A549 (cell line): Measurements from ENCODE around the gene ZNF256. TPM values are rescaled to one million over a fixed set of nuclear protein-coding genes. Genes with fewer than 3 reads are reported as not detected.

Source experiments
- ATAC-seq, 2 experiments: fragments of 200-7000 bp in 1 of 2; fragments of >200 bp in 1 of 2; cut with Nextera tagmentation in 1 of 2; cut with Tn5 transposase in 1 of 2; 3 replicates each; pipeline versions ENCODE4 v1.8.0 to v1.9.1; 2018 to 2020; ENCODE audit warnings: mild to moderate bottlenecking in 1 of 2, moderate library complexity in 1 of 2
- CTCF ChIA-PET: fragments of 300-600 bp; sonication (Branson Sonifier 250); formaldehyde crosslinking; extraction: SDS; loops from one replicate; lab custom pipeline; 2021; ENCODE audit warnings: antibody characterized with exemption, inconsistent platforms; lab: Yijun Ruan, JAX
- POLR2A ChIA-PET: fragments of 350-600 bp; formaldehyde crosslinking; extraction: SDS; loops from one replicate; lab custom pipeline; 2021; ENCODE audit warnings: antibody characterized with exemption, inconsistent platforms; lab: Yijun Ruan, JAX
- DNase-seq, 2 experiments: peaks; one replicate each; pipeline versions ENCODE4 v3.0.0 to v3.0.0-alpha.2; 2011 to 2016; ENCODE audit warnings: low read depth in 1 of 2, low spot score in 1 of 2
- FAIRE-seq: peaks from 2 replicates; lab custom pipeline; 2011; peaks lifted over from hg19 to GRCh38; lab: Jason Lieb, UNC
- H3K27ac ChIP-seq, 2 experiments: fragments of >200 bp; sonication (Bioruptor Twin); formaldehyde crosslinking; 3 replicates each; pipeline ENCODE4 v1.5.1; 2016 to 2017
- H3K4me1 ChIP-seq: fragments of >200 bp; sonication (Bioruptor Twin); formaldehyde crosslinking; 3 replicates; pipeline ENCODE4 v1.6.1; 2016
- H3K4me2 ChIP-seq: fragments of >200 bp; sonication (Bioruptor Twin); formaldehyde crosslinking; 3 replicates; pipeline ENCODE4 v1.6.1; 2016
- H3K4me3 ChIP-seq: fragments of >200 bp; sonication (Bioruptor Twin); formaldehyde crosslinking; 3 replicates; pipeline ENCODE4 v1.5.1; 2016
- H3K9me3 ChIP-seq: fragments of >200 bp; sonication (Bioruptor Twin); formaldehyde crosslinking; 3 replicates; pipeline ENCODE4 v1.6.1; 2016
- CEBPB ChIP-seq, 2 experiments: fragments of >200 bp in 1 of 2; sonication (Bioruptor Twin) in 1 of 2; formaldehyde crosslinking in 1 of 2; IDR thresholded peaks; 2 replicates each; pipeline ENCODE4 v1.6.1; 2012 to 2016
- CTCF ChIP-seq: fragments of >200 bp; sonication (Bioruptor Twin); formaldehyde crosslinking; IDR thresholded peaks from 3 replicates; pipeline ENCODE4 v1.5.1; 2016
- EHF ChIP-seq: fragments of 250-450 bp; sonication (Bioruptor Pico); IDR thresholded peaks from 2 replicates; pipeline ENCODE4 v1.5.0; 2020; ENCODE audit warnings: mild to moderate bottlenecking
- EHMT2 ChIP-seq: fragments of 200-600 bp; sonication (generic); IDR thresholded peaks from 2 replicates; pipeline ENCODE4 v1.6.1; 2016; ENCODE audit warnings: antibody characterized with exemption, low read depth, mild to moderate bottlenecking, moderate library complexity
- EP300 ChIP-seq, 2 experiments: fragments of >200 bp; sonication (Bioruptor Twin); formaldehyde crosslinking; IDR thresholded peaks; 2 replicates in 1 of 2; 3 replicates in 1 of 2; pipeline ENCODE4 v1.6.1; 2016 to 2017
- ESRRA ChIP-seq: fragments of 150-350 bp; IDR thresholded peaks from 2 replicates; pipeline ENCODE4 v1.6.1; 2014; ENCODE audit warnings: mild to moderate bottlenecking, low read length, borderline replicate concordance
- FOSL2 ChIP-seq, 2 experiments: fragments of 450-650 bp in 1 of 2; fragments of >200 bp in 1 of 2; sonication (Bioruptor Twin) in 1 of 2; formaldehyde crosslinking; IDR thresholded peaks; 2 replicates each; pipeline versions ENCODE4 v1.5.0 to v1.6.1; 2016 to 2020; ENCODE audit warnings: mild to moderate bottlenecking in 1 of 2, moderate library complexity in 1 of 2
- FOXS1 ChIP-seq: fragments of 250-450 bp; sonication (Bioruptor Pico); IDR thresholded peaks from 2 replicates; pipeline ENCODE4 v1.5.0; 2020; ENCODE audit warnings: mild to moderate bottlenecking, moderate library complexity
- GATA3 ChIP-seq: IDR thresholded peaks from 2 replicates; pipeline ENCODE4 v1.6.1; 2012; ENCODE audit warnings: borderline replicate concordance
- HES2 ChIP-seq: fragments of >200 bp; sonication (Bioruptor Twin); formaldehyde crosslinking; IDR thresholded peaks from 2 replicates; pipeline ENCODE4 v1.6.1; 2016
- HEYL ChIP-seq: fragments of 250-450 bp; sonication (Bioruptor Pico); IDR thresholded peaks from 2 replicates; pipeline ENCODE4 v1.8.0; 2021; ENCODE audit warnings: mild to moderate bottlenecking, moderate library complexity
- HOXA7 ChIP-seq: fragments of 250-450 bp; sonication (Bioruptor Pico); IDR thresholded peaks from 2 replicates; pipeline ENCODE4 v1.5.0; 2020; ENCODE audit warnings: mild to moderate bottlenecking, moderate library complexity
- HOXB13 ChIP-seq: fragments of 250-450 bp; sonication (Bioruptor Pico); IDR thresholded peaks from 2 replicates; pipeline ENCODE4 v1.5.0; 2020; ENCODE audit warnings: low read depth, mild to moderate bottlenecking, moderate library complexity
- HOXB5 ChIP-seq: fragments of 250-450 bp; sonication (Bioruptor Pico); IDR thresholded peaks from 2 replicates; pipeline ENCODE4 v1.5.0; 2020; ENCODE audit warnings: mild to moderate bottlenecking, moderate library complexity
- JUN ChIP-seq, 2 experiments: fragments of >200 bp; sonication (Bioruptor Twin); formaldehyde crosslinking; IDR thresholded peaks; 2 replicates in 1 of 2; 3 replicates in 1 of 2; pipeline ENCODE4 v1.6.1; 2016 to 2017
- JUNB ChIP-seq: fragments of >200 bp; sonication (Bioruptor Twin); formaldehyde crosslinking; IDR thresholded peaks from 2 replicates; pipeline ENCODE4 v1.6.1; 2016
- KDM1A ChIP-seq: fragments of 200-600 bp; sonication (generic); IDR thresholded peaks from 2 replicates; pipeline ENCODE4 v1.6.1; 2016; ENCODE audit warnings: low read depth, mild to moderate bottlenecking
- KDM5A ChIP-seq: fragments of 200-600 bp; sonication (generic); IDR thresholded peaks from 2 replicates; pipeline ENCODE4 v1.6.1; 2016; ENCODE audit warnings: antibody characterized with exemption, mild to moderate bottlenecking
- MAX ChIP-seq: IDR thresholded peaks from 2 replicates; pipeline ENCODE4 v1.6.1; 2012
- MYC ChIP-seq: IDR thresholded peaks from 2 replicates; pipeline ENCODE4 v1.6.1; 2012; ENCODE audit warnings: mild to moderate bottlenecking, inconsistent platforms, low read length, improper control_type of control experiment, borderline replicate concordance
- NFE2L2 ChIP-seq: fragments of 150-350 bp; conservative IDR thresholded peaks from 2 replicates; pipeline ENCODE4 v1.6.1; 2014; ENCODE audit warnings: low read length
- NR3C1 ChIP-seq: fragments of >200 bp; sonication (Bioruptor Twin); formaldehyde crosslinking; IDR thresholded peaks from 3 replicates; pipeline ENCODE4 v1.6.1; 2017
- POLR2A ChIP-seq: IDR thresholded peaks from 2 replicates; pipeline ENCODE4 v1.6.1; 2012; ENCODE audit warnings: mild to moderate bottlenecking, low read length
- RAD21 ChIP-seq, 2 experiments: fragments of >200 bp in 1 of 2; sonication (Bioruptor Twin) in 1 of 2; formaldehyde crosslinking in 1 of 2; IDR thresholded peaks in 1 of 2; conservative IDR thresholded peaks in 1 of 2; 2 replicates in 1 of 2; 3 replicates in 1 of 2; pipeline ENCODE4 v1.6.1; 2012 to 2018; ENCODE audit warnings: inconsistent platforms in 1 of 2
- RARB ChIP-seq: fragments of 250-450 bp; sonication (Bioruptor Pico); IDR thresholded peaks from 2 replicates; pipeline ENCODE4 v1.8.0; 2021; ENCODE audit warnings: mild to moderate bottlenecking, moderate library complexity
- REST ChIP-seq: fragments of 200-600 bp; sonication (generic); IDR thresholded peaks from 2 replicates; pipeline ENCODE4 v1.6.1; 2016; ENCODE audit warnings: antibody characterized with exemption, mild to moderate bottlenecking, moderate library complexity
- RNF2 ChIP-seq: fragments of 200-600 bp; sonication (generic); IDR thresholded peaks from 2 replicates; pipeline ENCODE4 v1.6.1; 2016; ENCODE audit warnings: low read depth, mild to moderate bottlenecking, antibody characterized with exemption, moderate library complexity, borderline replicate concordance
- SREBF2 ChIP-seq: fragments of 450-650 bp; IDR thresholded peaks from 2 replicates; pipeline ENCODE4 v1.6.1; 2014; ENCODE audit warnings: mild to moderate bottlenecking, moderate library complexity
- WGBS: methylation state at CpG from one replicate; pipeline ENCODE4 v1.1.6; 2017; ENCODE audit errors: missing lambda C conversion rate; 5-methylcytosine and 5-hydroxymethylcytosine counted together
- polyA plus RNA-seq, 4 experiments: library from polyadenylated mRNA; depleted of rRNA in 3 of 4; stranded (reverse); fragments of >200 nt; fragmentation: RNase III in 1 of 4; extraction: RNeasy Plus Mini Kit Qiagen cat#74134 plus additional on column Dnase treatment in 1 of 4; gene quantifications; 2 replicates in 3 of 4; 3 replicates in 1 of 4; pipeline ENCODE4 v1.2.3, GENCODE V29; 2011 to 2017
- TF ChIP-seq, protein P1 (sequence below): fragments of 150-350 bp; IDR thresholded peaks from 2 replicates; pipeline ENCODE4 v1.6.1; 2014; ENCODE audit warnings: low read depth, mild to moderate bottlenecking, low read length

Gene ZNF256
- polyA plus RNA-seq, 2 of the 4 experiments (the other 2 are of a cell fraction) = 1.4 to 2.9 TPM

- ATAC-seq (no peak), DNase-seq (no peak), FAIRE-seq (no peak)
- H3K27ac ChIP-seq = no peak overlapping the region
- WGBS = 94% methylated on average over 6 of the region's 6 CpGs
- H3K4me1 ChIP-seq = no peaks in the 10 kb centered on the region
- H3K4me3 ChIP-seq = no peak overlapping the region
- H3K4me2 ChIP-seq = no peak overlapping the region
- no peak for TF ChIP-seq POLR2A
- TF ChIP-seq KDM1A = no peak
- no peak for TF ChIP-seq HES2
- no peak for TF ChIP-seq HEYL
- TF ChIP-seq HOXB13 (CRISPR knock-in tag) = no peak
- POLR2A ChIA-PET = no interaction called here
- peaks cover 86% of the 10 kb centered on the region for H3K9me3 ChIP-seq
- CTCF ChIA-PET = interaction anchor here (1.2 kb wide), 1 partner anchor 20 kb away, joined by 3 read pairs; no protein-coding TSS in a partner anchor
These were observed 42.2 kb downstream of the ZNF256 start for GRCh38 chr19:57905258-57905657.

DNA sequence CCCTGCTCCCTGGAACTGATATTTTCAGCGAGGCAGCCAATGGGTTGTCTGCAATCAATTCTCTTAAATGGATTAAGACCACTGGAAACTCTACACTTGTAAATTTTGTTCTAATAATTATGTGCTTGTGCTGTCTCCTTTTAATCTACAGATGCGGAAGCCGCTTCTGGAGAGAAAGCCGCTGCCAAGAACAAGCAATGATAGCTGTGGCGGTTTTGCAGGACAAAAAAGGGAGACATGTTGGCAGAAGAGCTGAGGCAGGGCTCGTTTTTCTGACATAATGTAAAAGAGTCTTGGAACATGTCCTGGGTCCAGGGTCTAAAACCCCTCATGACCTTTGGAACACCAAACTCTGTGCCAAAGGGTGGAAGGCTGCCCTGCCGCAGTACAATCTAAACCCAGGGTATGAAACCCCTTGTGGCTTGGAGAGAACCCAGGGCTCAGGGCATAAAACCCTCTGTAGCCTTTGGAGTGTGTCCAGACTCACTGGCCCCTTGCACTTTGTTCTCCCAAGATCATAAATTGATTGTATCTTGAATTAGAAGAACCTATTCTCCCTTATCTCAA, 43.8 kb downstream of the ZNF256 start:
- TF ChIP-seq HOXB5 (CRISPR knock-in tag) = no peak
- TF ChIP-seq NFE2L2 = no peak
- TF ChIP-seq GATA3 = no peak
- no peak for TF ChIP-seq MAX
- no peak for TF ChIP-seq RARB
- TF ChIP-seq, protein P1, sequence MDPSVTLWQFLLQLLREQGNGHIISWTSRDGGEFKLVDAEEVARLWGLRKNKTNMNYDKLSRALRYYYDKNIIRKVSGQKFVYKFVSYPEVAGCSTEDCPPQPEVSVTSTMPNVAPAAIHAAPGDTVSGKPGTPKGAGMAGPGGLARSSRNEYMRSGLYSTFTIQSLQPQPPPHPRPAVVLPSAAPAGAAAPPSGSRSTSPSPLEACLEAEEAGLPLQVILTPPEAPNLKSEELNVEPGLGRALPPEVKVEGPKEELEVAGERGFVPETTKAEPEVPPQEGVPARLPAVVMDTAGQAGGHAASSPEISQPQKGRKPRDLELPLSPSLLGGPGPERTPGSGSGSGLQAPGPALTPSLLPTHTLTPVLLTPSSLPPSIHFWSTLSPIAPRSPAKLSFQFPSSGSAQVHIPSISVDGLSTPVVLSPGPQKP = no peak
- TF ChIP-seq CEBPB (IDR thresholded peaks at IDR 0.05) = no peak
- TF ChIP-seq RNF2 = no peak
- TF ChIP-seq HES2 = no peak
- no peak for TF ChIP-seq EHF (CRISPR knock-in tag)
- no peak for TF ChIP-seq NR3C1
- TF ChIP-seq JUN (IDR thresholded peaks at IDR 0.05) = no peak
- no peak for TF ChIP-seq FOXS1
- no peak for TF ChIP-seq ESRRA
- TF ChIP-seq KDM5A = no peak
- TF ChIP-seq RAD21 (conservative IDR thresholded peaks at IDR 0.05 in 1 of 2, IDR thresholded peaks at IDR 0.05 in 1 of 2) = no peak
- TF ChIP-seq EP300 (IDR thresholded peaks at IDR 0.05) = no peak
- TF ChIP-seq SREBF2 = no peak
- no peak for TF ChIP-seq JUNB
- TF ChIP-seq FOSL2 (IDR thresholded peaks at IDR 0.05) = no peak
- no peak for TF ChIP-seq FOSL2 (CRISPR knock-in tag; IDR thresholded peaks at IDR 0.05)
- CTCF ChIA-PET = interaction anchor here (0.6 to 1.2 kb wide), 3 partner anchors 16 to 41 kb away, joined by 3 to 5 read pairs (median 3); no protein-coding TSS in a partner anchor
- FAIRE-seq (no peak), DNase-seq (no peak), ATAC-seq (no peak)
- Histone ChIP-seq H3K4me2 (no peak overlapping the region), H3K4me1 (no peaks in the 10 kb centered on the region), H3K27ac (no peak overlapping the region), H3K4me3 (no peak overlapping the region), H3K9me3 (peaks cover 82% of the 10 kb centered on the region)
- POLR2A ChIA-PET = no interaction called here
- 64% methylated on average over 7 of the region's 7 CpGs for WGBS

DNA sequence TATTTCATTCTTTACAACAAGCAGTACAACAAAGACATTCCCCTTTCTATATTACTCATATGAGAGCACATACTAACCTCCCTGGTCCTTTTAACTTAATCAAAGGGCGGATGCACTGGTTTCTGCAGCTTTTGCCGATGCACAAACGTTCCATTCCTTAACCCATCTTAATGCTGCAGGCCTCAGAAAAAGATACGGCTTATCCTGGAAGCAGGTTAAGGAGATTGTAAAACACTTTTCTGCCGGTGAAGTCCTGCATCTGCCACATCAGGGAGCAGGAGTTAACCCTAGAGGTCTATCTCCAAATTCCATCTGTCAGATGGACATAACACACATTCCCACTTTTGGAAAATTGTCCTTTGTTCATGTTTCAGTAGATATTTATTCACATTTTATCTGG, 47.2 kb downstream of the ZNF256 start:
- ATAC-seq (no peak), FAIRE-seq (no peak), DNase-seq (no peak)
- no peaks in the 10 kb centered on the region for H3K4me1 ChIP-seq
- 64% methylated on average over 5 of the region's 5 CpGs for WGBS
- POLR2A ChIA-PET = no interaction called here
- no peak overlapping the region for H3K4me2 ChIP-seq
- peaks cover 76% of the 10 kb centered on the region for H3K9me3 ChIP-seq
- no peak overlapping the region for H3K4me3 ChIP-seq
- CTCF ChIA-PET = no interaction called here
- H3K27ac ChIP-seq = no peak overlapping the region
- TF ChIP-seq SREBF2 = no peak
- no peak for TF ChIP-seq FOSL2 (IDR thresholded peaks at IDR 0.05)
- TF ChIP-seq FOSL2 (CRISPR knock-in tag; IDR thresholded peaks at IDR 0.05) = no peak
- TF ChIP-seq REST = no peak
- TF ChIP-seq CTCF = no peak
- no peak for TF ChIP-seq MYC
- no peak for TF ChIP-seq HOXA7 (CRISPR knock-in tag)
- no peak for TF ChIP-seq EHMT2
- TF ChIP-seq EHF (CRISPR knock-in tag) = no peak
- no peak for TF ChIP-seq HES2
